Effector CD4-positive, alpha-beta T cell (primary cell): ENCODE data around the gene C6orf136.

Experiments
- DNase-seq: peaks from one replicate; pipeline ENCODE4 v3.0.0-alpha.2; 2020
- total RNA-seq: gene quantifications from one replicate; lab custom pipeline; 2026; lab: John Stamatoyannopoulos, UW

The C6orf136 gene
- total RNA-seq: 13.5 reads per million, percentile 38 among the genes with 10 or more reads in this experiment

GRCh38 chr6:30646450-30647241 lies at the start of gene C6orf136:
TSS of gene C6orf136 (plus strand) at chr6:30647133. CDS start at chr6:30647232, 99 bp downstream.
- DNase-seq: peak; percentile 91

GRCh38 chr6:30597315-30598144 lies 49.4 kb upstream of the C6orf136 start:
- peak; percentile 78 for DNase-seq

GRCh38 chr6:30598912-30599624 lies 47.9 kb upstream of the C6orf136 start:
- no peak for DNase-seq

GRCh38 chr6:30599625-30600324 lies 47.2 kb upstream of the C6orf136 start:
- DNase-seq: no peak

GRCh38 chr6:30600451-30600961 lies 46.4 kb upstream of the C6orf136 start:
- DNase-seq: no peak

- DNase-seq: no peak
These were observed 45.5 kb upstream of the C6orf136 start for GRCh38 chr6:30601436-30601814.

GRCh38 chr6:30601815-30602641 lies 44.9 kb upstream of the C6orf136 start:
- DNase-seq: no peak

GRCh38 chr6:30603961-30604360 lies 43.0 kb upstream of the C6orf136 start:
- DNase-seq: no peak

- no peak for DNase-seq
These were observed 36.9 kb upstream of the C6orf136 start for GRCh38 chr6:30610065-30610464.

GRCh38 chr6:30611150-30611855 lies 35.6 kb upstream of the C6orf136 start:
- no peak for DNase-seq

- DNase-seq: no peak
These were observed 35.1 kb upstream of the C6orf136 start for GRCh38 chr6:30611856-30612194.

- DNase-seq: no peak
These were observed 34.7 kb upstream of the C6orf136 start for GRCh38 chr6:30612213-30612612.

- no peak for DNase-seq
These were observed 34.2 kb upstream of the C6orf136 start for GRCh38 chr6:30612687-30613248.

- no peak for DNase-seq
These were observed 33.5 kb upstream of the C6orf136 start for GRCh38 chr6:30613251-30614043.

- DNase-seq: no peak
These were observed 32.7 kb upstream of the C6orf136 start for GRCh38 chr6:30614044-30614842.

GRCh38 chr6:30614843-30615218 lies 32.1 kb upstream of the C6orf136 start:
- DNase-seq: peak; percentile 83

- DNase-seq: no peak
These were observed 31.5 kb upstream of the C6orf136 start for GRCh38 chr6:30615219-30615957.
